Activated T-cell treated with anti-CD3 and anti-CD28 coated beads, Interleukin-2, amount 50 U/mL, for 72 hours (primary cell): ENCODE results near the gene CCBE1. TPM values are rescaled to one million over a fixed set of nuclear protein-coding genes. Genes with fewer than 3 reads are reported as not detected.

Source experiments
- ATAC-seq, 2 donors: fragments of 150-1000 bp; cut with Tn5 transposase; replicated peaks in 1 of 2; 2 replicates each; pipeline ENCODE4 v1.10.0; 2021; ENCODE audit warnings: moderate library complexity in 2 of 2, mild to moderate bottlenecking in 1 of 2
- DNase-seq, 2 donors: peaks; one replicate each; pipeline ENCODE4 v3.0.0; 2021 to 2022; ENCODE audit warnings: mixed read lengths in 1 of 2
- H3K27ac Mint-ChIP-seq: one replicate; pipeline ENCODE4 v1.8.0; 2022; ENCODE audit warnings: mild to moderate bottlenecking, moderate library complexity, mixed read lengths
- H3K27me3 Mint-ChIP-seq: one replicate; pipeline ENCODE4 v1.8.0; 2022; ENCODE audit warnings: low read depth, mixed read lengths
- H3K36me3 Mint-ChIP-seq, 2 donors: one replicate each; pipeline ENCODE4 v1.8.0; 2022; ENCODE audit warnings: mixed read lengths in 2 of 2, mild to moderate bottlenecking in 1 of 2; ENCODE audit not compliant: insufficient read depth in 2 of 2
- H3K4me1 Mint-ChIP-seq: one replicate; pipeline ENCODE4 v1.8.0; 2022; ENCODE audit warnings: low read depth, mixed read lengths
- H3K4me3 Mint-ChIP-seq, 2 donors: one replicate each; pipeline ENCODE4 v1.8.0; 2022; ENCODE audit warnings: mild to moderate bottlenecking in 2 of 2, mixed read lengths in 2 of 2, moderate library complexity in 2 of 2
- H3K9me3 Mint-ChIP-seq, 2 donors: one replicate each; pipeline ENCODE4 v1.8.0; 2022; ENCODE audit warnings: mixed read lengths in 2 of 2
- total RNA-seq, 2 donors: library from RNA; stranded (reverse); gene quantifications; one replicate each; pipeline ENCODE4 v1.2.3, GENCODE V29; 2022

The CCBE1 gene
- total RNA-seq, 2 donors from 2014 or later, result 0.81 to 1.2 TPM

- Mint-ChIP-seq H3K36me3 (no peaks in the 10 kb centered on the region), H3K4me1 (no peaks in the 10 kb centered on the region), H3K27me3 (no peaks in the 10 kb centered on the region), H3K4me3 (no peak overlapping the region), H3K27ac (no peak overlapping the region), H3K9me3 (no peaks in the 10 kb centered on the region)
- ATAC-seq (no peak), DNase-seq (no peak)
Measured at GRCh38 chr18:59706499-59706898, 9.3 kb upstream of the CCBE1 start.

- Mint-ChIP-seq H3K4me3 (no peak overlapping the region), H3K27ac (no peak overlapping the region), H3K27me3 (peaks cover 11% of the 10 kb centered on the region), H3K4me1 (no peaks in the 10 kb centered on the region), H3K36me3 (no peaks in the 10 kb centered on the region), H3K9me3 (no peaks in the 10 kb centered on the region)
- no peak for DNase-seq
- ATAC-seq, result no peak
Measured at GRCh38 chr18:59705145-59705544, 7.9 kb upstream of the CCBE1 start.

- no peak overlapping the region for H3K4me3 Mint-ChIP-seq
- no peaks in the 10 kb centered on the region for H3K4me1 Mint-ChIP-seq
- H3K27me3 Mint-ChIP-seq, result peaks cover 18% of the 10 kb centered on the region
- H3K9me3 Mint-ChIP-seq, result no peaks in the 10 kb centered on the region
- DNase-seq (no peak), ATAC-seq (no peak)
- no peaks in the 10 kb centered on the region for H3K36me3 Mint-ChIP-seq
- H3K27ac Mint-ChIP-seq, result no peak overlapping the region
Measured at GRCh38 chr18:59704146-59704545, 6.9 kb upstream of the CCBE1 start.

- H3K36me3 Mint-ChIP-seq, result no peaks in the 10 kb centered on the region
- peaks cover 40% of the 10 kb centered on the region for H3K27me3 Mint-ChIP-seq
- no peak overlapping the region for H3K27ac Mint-ChIP-seq
- peaks cover 8% of the 10 kb centered on the region for H3K4me1 Mint-ChIP-seq
- DNase-seq, result no peak
- ATAC-seq, result no peak
- no peak overlapping the region for H3K4me3 Mint-ChIP-seq
- H3K9me3 Mint-ChIP-seq, result no peaks in the 10 kb centered on the region
Measured at GRCh38 chr18:59701272-59701671, 4.0 kb upstream of the CCBE1 start.

GRCh38 chr18:59700535-59700967, 3.3 kb upstream of the CCBE1 start:
- Mint-ChIP-seq H3K36me3 (no peaks in the 10 kb centered on the region), H3K9me3 (no peaks in the 10 kb centered on the region), H3K4me3 (no peak overlapping the region), H3K4me1 (peaks cover 13% of the 10 kb centered on the region), H3K27ac (no peak overlapping the region), H3K27me3 (peaks cover 47% of the 10 kb centered on the region)
- no peak for DNase-seq
- no peak for ATAC-seq

GRCh38 chr18:59699750-59700534, 2.7 kb upstream of the CCBE1 start:
- no peak for ATAC-seq
- peaks cover 54% of the 10 kb centered on the region for H3K27me3 Mint-ChIP-seq
- no peaks in the 10 kb centered on the region for H3K9me3 Mint-ChIP-seq
- H3K36me3 Mint-ChIP-seq, result no peaks in the 10 kb centered on the region
- DNase-seq, result no peak
- no peak overlapping the region for H3K4me3 Mint-ChIP-seq
- H3K27ac Mint-ChIP-seq, result no peak overlapping the region
- peaks cover 13% of the 10 kb centered on the region for H3K4me1 Mint-ChIP-seq

GRCh38 chr18:59699061-59699460, 1.8 kb upstream of the CCBE1 start:
- ATAC-seq, result no peak
- H3K36me3 Mint-ChIP-seq, result no peaks in the 10 kb centered on the region
- H3K4me3 Mint-ChIP-seq, result no peak overlapping the region
- no peak overlapping the region for H3K27ac Mint-ChIP-seq
- H3K4me1 Mint-ChIP-seq, result peaks cover 13% of the 10 kb centered on the region
- H3K9me3 Mint-ChIP-seq, result no peaks in the 10 kb centered on the region
- DNase-seq, result no peak
- peaks cover 62% of the 10 kb centered on the region for H3K27me3 Mint-ChIP-seq

- Mint-ChIP-seq H3K27me3 (peaks cover 67% of the 10 kb centered on the region), H3K9me3 (no peaks in the 10 kb centered on the region), H3K36me3 (no peaks in the 10 kb centered on the region), H3K4me1 (peaks cover 13% of the 10 kb centered on the region), H3K27ac (no peak overlapping the region), H3K4me3 (peak overlapping the region; percentile 58 to 63)
- DNase-seq (peak; percentile 12 to 13), ATAC-seq (peak; percentile 56 to 58)
Measured at GRCh38 chr18:59696311-59697235, 650 bp downstream of the CCBE1 start.

GRCh38 chr18:59695551-59695950, 1.7 kb downstream of the CCBE1 start:
- Mint-ChIP-seq H3K27me3 (peaks cover 59% of the 10 kb centered on the region), H3K4me1 (peaks cover 13% of the 10 kb centered on the region), H3K9me3 (no peaks in the 10 kb centered on the region), H3K4me3 (no peak overlapping the region), H3K36me3 (no peaks in the 10 kb centered on the region), H3K27ac (no peak overlapping the region)
- DNase-seq (no peak), ATAC-seq (no peak)

GRCh38 chr18:59694824-59695223, 2.4 kb downstream of the CCBE1 start:
- Mint-ChIP-seq H3K36me3 (no peaks in the 10 kb centered on the region), H3K4me3 (no peak overlapping the region), H3K27ac (no peak overlapping the region), H3K4me1 (peaks cover 13% of the 10 kb centered on the region), H3K9me3 (no peaks in the 10 kb centered on the region), H3K27me3 (peaks cover 56% of the 10 kb centered on the region)
- DNase-seq (no peak), ATAC-seq (no peak)

- Mint-ChIP-seq H3K9me3 (no peaks in the 10 kb centered on the region), H3K4me3 (no peak overlapping the region), H3K36me3 (no peaks in the 10 kb centered on the region), H3K27me3 (peaks cover 37% of the 10 kb centered on the region), H3K4me1 (peaks cover 9% of the 10 kb centered on the region), H3K27ac (no peak overlapping the region)
- ATAC-seq (no peak), DNase-seq (no peak)
Measured at GRCh38 chr18:59691996-59692395, 5.2 kb downstream of the CCBE1 start.

- Mint-ChIP-seq H3K4me3 (no peak overlapping the region), H3K9me3 (no peaks in the 10 kb centered on the region), H3K27me3 (peaks cover 30% of the 10 kb centered on the region), H3K36me3 (no peaks in the 10 kb centered on the region), H3K27ac (no peak overlapping the region), H3K4me1 (peaks cover 2% of the 10 kb centered on the region)
- no peak for ATAC-seq
- no peak for DNase-seq
Measured at GRCh38 chr18:59690996-59691395, 6.2 kb downstream of the CCBE1 start.

- H3K4me3 Mint-ChIP-seq, result no peak overlapping the region
- no peaks in the 10 kb centered on the region for H3K9me3 Mint-ChIP-seq
- DNase-seq, result no peak
- peaks cover 24% of the 10 kb centered on the region for H3K27me3 Mint-ChIP-seq
- ATAC-seq, result no peak
- H3K27ac Mint-ChIP-seq, result no peak overlapping the region
- no peaks in the 10 kb centered on the region for H3K4me1 Mint-ChIP-seq
- H3K36me3 Mint-ChIP-seq, result no peaks in the 10 kb centered on the region
Measured at GRCh38 chr18:59690186-59690982, 6.8 kb downstream of the CCBE1 start.
